HG02571 (cell line): ENCODE measurements around the gene LRFN4.

Source experiments
- ATAC-seq: cut with Tn5 transposase; IDR thresholded peaks from one replicate; pipeline ENCODE4 v1.9.1; 2021; ENCODE audit warnings: mild to moderate bottlenecking, moderate library complexity; ENCODE audit not compliant: unreplicated experiment

Gene LRFN4

DNA sequence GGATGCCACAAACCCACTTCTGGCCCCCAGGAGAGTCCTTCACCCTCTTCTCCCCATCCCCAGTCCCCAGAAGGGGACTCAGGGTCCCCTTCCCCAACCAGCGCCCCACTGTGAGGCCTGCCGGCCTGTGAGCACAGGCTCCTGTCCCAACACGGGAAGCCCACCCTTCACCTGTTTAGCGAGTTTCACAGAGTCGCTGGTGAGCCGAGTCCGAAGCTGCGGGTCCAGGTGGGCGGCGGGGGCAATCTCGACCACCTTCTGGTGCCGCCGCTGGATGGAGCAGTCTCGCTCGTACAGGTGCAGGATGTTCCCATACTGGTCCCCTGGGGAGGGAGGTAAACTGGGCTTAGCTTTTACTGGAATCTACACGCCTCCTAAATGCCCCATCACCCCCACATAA lies 13.3 kb downstream of the LRFN4 start:
- ATAC-seq = no peak

DNA sequence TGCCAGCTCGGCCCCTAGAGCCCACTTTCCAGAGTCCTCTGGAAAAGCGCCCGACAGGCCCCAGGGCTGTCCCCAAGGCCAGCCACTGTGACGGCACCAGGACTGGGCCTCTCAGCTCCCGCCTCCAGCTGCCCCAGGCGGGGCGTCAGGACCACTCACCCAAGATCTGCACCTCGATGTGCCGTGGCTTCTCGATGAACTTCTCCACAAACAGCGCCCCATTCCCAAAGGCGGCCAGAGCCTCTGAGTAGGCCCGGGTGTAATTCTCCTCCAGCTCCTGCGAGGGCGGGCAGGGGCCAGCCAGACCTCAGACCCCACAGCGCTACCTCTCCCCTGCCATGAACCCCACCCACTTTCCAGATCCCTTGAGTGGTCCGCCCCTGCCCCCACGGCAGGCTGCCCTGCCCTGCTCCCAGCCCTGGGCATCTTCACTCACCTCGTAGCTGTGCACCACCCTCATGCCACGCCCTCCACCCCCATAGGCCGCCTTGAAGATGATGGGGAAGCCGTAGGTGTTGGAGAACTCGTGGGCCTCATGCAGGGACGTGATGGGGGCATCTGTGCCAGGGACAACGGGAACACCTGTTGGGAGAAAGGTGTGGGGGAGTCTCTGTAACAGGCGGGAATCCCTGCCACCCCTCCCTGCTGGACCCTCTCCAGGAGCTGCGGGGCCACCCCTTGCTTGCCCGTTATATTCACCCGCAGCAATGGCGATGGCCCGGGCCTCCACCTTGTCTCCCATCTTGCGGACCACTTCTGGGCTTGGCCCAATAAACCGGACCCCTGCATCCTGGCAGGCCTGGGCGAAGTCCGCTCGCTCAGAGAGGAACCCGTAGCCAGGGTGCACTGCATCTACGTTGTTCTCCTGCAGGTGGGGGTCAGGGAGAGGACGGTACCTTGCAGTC lies 14.0 kb downstream of the LRFN4 start:
- ATAC-seq = no peak

DNA sequence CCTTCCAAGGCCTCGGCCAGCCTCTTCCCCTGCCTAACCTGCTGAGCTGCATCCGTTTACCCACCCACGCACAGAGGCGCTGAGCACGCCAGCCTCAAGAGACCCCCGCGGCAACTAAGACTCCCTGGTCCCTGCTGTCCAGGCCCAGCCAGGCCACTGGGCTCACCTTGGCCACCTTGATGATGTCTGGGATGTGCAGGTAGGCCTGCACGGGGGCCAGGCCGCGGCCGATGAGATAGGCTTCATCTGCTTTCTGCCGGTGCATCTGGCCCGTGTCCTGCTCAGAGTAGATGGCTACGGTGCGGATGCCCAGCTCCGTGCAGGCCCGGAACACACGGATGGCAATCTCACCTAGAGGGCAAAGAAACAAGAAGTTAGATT lies 14.6 kb downstream of the LRFN4 start:
- no peak for ATAC-seq

DNA sequence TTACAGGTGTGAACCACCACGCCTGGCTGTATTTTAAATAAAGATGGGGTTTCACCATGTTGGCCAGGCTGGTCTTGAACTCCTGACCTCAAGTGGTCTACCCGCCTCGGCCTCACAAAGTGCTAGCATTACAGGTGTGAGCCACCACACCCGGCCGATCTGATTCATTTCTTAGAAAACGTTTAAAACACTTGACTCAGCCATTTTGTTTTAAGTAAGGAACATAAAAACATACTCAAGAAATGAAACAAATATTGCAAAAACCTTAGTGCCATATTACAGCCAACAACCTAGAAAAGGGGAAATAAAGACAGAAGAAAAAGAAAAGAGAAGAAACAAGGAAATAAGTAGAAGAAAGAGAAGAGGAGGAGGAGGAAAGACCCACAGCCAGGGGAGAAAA lies 17.4 kb downstream of the LRFN4 start:
- ATAC-seq = no peak

DNA sequence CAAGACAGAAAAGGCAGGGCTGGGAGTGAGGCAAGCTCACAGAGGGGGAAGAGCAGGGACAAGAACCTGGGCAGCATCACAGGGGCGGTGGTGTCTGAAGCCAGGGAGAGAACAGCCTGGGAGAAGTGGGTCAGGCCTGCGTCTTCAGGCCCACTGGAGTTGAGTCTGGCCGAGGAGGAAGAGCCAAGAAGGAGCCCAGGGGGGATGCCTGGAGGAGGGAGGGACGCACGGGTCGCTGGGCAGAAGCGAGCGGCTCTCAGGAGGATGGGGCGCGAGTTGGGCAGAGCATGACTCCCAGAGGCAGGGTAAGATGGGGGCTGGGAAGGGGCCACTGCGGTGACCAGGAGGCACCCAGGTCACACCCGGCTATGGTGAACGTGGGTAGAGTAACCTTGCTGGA lies 18.5 kb downstream of the LRFN4 start:
- no peak for ATAC-seq

DNA sequence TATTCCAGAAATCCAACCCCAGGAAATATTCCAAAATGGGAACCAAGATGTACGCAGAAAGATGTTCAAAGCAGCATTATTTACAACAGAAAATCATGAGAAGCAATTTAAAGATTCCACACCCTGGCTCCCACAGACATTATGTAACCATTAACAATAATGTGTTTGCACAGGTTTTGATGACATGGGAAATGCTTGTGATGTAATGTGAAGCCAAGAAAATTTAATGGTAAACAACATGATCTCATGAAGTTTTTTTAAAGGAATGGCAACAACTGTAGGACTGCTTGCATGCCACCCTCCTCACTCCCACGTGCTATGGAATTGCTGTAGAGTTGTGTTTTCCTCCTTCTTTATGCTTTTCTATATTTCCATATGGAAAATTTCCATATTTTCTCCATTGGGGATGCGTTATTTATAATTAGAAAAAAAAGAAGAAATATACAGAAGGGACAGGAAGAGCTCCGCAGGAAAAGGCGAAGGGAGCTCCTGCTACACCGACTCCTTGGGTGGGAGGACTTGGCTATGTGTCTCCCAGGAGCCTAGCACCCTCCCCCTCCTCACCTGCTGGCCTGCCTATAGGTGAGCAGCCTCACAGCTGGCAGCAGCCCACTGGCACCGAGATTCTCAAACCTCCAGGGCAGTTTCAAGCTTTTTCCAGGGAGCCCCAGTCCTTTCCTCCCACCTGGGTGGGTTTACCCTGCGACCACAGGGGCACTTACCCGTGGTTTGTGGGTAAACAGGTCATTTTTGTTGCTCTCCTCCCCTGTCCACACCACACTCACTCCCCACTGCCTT lies 20.9 kb downstream of the LRFN4 start:
- no peak for ATAC-seq

DNA sequence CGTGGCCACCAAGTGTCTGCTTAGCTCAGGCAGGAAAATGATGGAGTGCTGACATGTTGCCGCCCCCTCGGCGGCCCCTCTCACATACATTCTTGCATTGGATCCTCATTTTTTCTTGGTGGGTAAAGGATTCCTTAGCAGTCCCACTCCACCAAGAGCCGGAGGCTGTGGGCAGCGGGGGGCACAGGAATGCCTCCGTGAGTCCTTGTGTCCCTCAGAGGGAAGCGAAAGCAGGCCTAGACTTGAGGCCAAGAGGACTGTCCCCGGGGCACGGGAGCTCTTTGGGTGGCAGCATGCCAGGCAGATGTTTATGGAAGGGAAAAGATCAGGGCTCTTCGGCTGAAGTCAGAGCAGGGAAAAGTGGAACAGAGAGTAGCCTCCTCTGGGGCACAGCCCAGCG lies 21.6 kb downstream of the LRFN4 start:
- ATAC-seq = no peak

DNA sequence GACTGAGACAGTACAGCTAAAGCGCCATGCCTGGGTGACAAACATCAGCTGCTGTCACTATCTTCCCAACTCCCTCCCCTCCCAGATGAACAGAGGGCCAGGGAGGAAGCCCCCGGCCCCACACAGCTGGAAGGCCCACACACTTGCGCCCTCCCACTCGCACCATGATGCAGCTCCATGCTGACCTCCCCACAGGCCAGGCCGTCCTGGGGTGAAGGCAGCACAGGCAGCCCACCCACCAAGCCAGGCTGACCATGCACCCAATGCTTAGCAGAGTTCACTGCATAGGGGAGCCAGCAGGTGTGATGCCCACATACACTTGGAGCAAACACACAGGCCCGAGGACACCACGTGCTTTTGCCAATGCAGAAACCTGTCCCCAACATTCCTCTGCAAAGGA lies 22.1 kb downstream of the LRFN4 start:
- no peak for ATAC-seq

DNA sequence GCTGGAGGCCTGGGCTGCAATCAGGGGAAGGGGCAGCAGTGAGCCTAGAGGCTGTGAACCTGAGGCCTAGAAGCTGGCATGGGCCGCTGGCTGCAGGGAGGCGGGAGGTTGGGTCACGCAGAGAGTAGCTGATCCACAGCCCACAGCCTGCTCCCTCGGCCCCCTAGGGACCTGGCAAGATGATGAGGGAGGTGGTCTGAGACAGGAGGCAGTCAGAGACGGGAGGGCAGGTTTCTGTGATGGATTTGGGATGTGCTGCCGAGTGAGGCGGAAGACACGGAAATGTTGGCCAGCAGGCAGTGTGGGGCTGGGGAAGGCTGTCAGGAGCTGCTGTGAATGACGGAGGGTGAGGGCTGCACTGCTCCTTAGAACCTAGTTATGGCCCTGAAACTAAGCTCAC lies 22.7 kb downstream of the LRFN4 start:
- ATAC-seq = no peak

DNA sequence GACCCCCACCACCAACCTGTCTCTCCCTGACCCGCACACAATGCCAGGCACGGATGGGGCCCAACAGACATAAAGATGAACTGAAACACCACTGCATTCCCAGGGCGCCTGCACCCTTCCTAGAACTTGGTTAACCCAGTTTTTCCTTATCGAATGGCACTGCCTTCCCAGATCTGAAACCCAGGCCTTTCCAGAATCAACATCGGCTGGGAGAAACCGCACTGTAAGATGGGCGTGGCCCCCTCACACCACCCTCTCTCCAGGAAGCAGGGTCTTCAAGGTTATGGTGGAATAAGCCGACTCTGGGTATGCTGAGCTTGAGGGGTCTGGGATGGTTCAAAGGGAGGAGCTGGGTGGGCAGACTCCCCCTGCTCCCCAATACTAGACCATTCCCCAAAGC lies 23.1 kb downstream of the LRFN4 start:
- ATAC-seq = no peak

DNA sequence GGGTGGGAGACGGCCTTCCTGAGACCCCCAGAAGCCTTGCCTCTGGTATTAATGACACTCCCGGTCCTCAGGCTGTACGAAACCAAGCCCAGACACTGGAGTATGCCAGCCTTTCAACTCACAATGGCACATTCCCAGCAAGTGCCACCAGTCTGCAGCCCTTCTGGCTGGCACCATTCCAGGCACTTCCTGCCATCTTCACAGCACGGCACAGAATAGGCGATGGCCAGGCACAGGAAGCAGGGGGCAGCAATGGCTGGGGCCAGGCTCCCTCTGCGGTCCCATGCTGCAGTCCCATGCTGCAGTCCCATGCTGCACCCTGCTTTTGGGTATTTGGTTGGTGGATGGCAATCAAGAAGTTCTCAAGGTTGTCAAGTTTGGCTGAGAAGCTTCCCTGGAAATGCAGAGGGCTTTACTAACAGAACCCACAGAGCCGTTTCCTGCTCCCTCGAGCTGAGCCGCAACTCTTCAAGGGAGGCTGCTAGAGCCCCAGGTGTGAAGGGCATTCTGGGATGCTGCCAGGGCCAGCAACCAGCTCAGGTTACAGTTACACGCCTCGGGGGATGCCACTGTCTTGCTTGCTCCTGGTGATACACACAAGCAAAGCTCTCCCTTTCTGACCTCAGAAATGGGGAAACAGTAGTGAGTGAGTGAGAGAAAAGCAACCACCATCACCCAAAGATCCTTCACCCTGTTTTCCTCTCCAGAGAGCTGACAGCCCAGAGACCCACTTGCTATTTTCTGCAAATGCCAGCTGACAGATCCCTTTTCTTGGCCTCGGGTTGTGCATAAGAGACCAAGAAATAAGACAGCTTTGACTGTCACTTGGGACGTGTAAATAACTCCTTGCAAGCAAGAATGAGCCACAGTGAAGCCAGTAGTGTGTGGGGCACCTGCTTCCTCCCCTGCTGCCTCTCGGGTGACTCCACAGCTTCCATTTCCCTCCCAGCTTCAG lies 23.9 kb downstream of the LRFN4 start:
- ATAC-seq = no peak

DNA sequence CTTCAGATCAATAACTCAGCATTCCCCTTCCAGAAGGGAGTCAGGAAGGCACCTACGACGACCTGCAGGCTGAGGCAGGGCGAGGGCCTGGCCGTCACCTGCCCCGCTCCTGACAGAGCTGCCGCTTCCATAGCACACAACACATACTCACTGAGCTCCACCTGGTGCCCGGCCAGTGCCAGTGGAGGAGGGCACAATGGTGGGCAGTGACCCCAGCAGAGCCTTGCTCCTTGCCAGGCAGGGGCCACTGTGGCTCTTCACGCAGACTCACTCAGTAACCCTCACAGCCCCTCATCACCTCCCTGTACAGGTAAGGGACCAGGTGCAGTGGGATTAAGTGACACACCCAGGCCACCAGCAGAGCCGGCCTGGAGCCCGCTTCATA lies 24.6 kb downstream of the LRFN4 start:
- ATAC-seq = no peak

DNA sequence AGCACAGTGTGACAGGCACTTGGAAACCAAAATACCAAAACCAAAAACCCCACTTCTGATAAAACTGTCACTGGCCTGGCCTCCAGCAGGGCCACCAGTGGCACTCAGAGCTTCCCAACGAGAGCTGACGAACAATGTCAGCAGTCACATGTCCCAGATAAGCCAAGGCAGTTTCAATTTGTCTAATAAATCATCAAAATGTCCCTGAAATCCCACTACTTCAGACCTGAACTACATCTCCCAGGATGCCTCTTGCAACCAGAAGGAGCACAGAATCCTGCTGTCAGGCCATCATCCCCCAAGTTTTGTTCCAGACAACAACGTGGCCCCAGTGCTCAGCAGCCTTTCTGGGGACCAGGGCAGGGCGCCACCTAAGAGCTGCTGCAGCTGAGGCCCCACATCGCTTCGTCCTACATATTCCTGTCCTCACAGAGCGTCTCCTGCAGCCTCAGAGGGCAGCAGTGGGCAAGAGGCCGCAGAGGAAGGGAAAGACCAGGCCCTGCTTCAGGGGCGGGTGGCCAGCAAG lies 25.1 kb downstream of the LRFN4 start:
- no peak for ATAC-seq

DNA sequence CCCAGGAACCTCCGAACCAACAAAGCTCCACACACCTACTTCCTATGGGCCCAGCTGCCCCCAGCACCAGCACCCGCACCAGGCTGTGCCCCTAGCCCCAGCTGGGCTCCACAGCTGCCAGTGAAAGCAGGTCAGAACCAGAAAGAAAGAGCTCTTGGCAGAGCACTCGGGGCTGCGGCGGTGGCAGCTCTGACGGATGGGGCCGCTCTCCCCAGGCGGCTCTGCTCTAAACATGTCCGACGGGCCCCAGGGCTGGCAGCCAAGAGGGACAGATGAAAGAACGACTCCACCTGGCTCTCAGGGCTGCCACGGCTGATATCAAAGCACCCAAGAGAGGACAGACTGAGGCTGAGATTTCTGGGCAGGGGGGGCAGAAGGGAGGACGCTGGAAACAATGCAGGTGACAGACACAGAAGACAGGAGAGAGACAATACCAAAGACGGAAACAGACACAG lies 25.7 kb downstream of the LRFN4 start:
- no peak for ATAC-seq

DNA sequence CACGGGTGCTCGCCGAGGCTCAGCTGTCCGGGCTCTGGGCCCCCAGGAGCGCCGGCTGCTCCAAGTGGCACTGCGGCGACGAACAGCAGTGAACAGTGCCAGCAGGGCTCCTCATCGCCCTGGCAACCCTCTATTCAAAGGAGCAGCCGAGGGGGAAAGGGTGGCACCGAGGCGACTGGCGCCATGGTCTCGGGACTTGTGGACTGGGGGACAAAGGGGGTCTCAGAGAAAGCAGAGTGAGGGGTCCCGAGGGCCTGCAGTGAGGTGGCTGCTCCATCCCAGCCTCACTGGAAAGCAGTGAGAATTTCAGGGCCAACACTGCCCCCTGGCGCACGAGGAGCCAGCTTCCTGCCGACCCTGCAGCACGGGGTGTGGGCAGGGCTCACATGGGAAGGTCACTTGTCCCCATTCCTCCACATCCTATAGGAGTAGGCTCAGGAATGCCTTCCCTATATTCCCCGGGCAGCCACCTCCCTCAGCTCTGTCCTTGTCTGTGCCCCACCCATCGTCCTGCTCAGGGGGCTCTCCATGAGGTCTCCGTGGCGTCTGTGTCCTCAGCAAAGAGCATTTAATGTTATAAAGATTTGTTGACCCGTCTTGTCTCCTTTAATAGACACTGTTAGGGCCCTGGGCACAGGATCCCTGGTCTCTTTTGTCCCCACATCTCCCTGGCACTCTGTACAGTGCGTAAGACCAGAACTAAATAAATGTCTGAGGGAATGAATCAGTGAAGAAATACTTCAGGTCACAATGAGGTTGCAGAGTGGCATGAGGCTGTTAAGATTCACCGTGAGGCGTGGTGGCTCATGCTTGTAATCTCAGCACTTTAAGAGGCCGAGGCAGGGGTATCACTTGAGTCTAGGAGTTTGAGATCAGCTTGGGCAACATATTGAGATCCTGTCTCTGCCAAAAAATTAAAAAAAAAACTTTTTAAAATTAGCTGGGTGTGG lies 26.4 kb downstream of the LRFN4 start:
- ATAC-seq = no peak

DNA sequence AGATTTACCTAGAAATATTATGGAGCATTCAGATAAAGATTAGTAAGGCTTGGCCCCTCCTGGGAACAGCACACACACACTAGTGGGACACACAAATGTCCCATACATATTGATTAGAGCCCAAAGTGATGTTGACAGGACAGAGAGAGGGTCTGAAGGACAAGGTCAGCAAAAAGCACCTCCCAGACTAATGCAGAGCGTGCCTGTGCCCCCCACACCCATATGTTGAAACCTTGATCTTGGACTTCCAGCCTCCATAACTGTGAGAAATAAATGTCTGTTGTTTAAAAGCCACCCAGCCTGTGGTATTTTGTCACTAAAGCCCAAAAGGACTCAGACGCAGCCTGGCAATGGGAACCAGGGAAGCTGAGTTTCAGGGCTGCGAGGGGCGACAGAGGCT lies 27.6 kb downstream of the LRFN4 start:
- ATAC-seq = no peak

DNA sequence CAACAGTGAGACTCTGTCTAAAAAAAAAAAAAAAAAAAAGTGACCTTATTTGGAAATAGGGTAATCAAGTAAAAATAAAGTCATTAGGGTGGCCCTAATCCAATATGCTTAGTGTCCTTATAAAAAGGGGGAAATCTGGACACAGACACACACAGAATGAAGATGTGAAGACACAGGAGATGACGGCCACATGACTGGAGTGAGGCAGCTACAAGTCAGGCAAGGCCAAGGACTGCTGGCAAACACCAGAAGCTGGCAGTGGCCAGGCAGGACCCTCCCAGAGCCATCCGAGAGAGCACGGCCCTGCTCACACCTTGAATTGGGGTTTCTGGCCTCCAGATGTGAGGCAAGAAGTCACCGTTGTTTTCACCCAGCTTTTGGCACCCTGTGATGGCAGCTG lies 28.6 kb downstream of the LRFN4 start:
- ATAC-seq = no peak

DNA sequence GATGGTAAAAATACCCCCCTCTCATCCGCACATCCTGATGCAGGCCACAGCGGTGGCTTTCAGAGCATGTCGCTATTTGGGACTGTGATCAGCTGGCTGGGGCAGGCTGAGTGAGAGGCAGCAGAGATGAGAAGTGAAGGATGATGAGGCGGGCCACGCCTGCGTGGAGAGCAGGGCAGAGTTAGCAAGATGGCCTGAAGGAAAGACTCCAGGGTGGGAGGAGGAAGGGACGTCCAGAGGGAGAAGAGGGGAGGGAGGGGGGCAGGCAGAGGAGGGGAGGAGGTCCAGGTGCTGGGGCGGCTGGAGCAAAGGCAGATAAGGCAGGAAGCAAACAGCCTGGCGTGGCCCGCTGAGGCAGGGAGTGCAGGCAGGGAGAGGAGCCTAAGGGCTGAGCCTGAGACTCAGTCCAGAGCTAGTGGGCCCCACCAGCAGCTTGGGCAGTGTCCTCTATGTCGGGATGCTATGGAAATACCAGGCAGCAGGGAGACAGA lies 29.1 kb downstream of the LRFN4 start:
- ATAC-seq = no peak

DNA sequence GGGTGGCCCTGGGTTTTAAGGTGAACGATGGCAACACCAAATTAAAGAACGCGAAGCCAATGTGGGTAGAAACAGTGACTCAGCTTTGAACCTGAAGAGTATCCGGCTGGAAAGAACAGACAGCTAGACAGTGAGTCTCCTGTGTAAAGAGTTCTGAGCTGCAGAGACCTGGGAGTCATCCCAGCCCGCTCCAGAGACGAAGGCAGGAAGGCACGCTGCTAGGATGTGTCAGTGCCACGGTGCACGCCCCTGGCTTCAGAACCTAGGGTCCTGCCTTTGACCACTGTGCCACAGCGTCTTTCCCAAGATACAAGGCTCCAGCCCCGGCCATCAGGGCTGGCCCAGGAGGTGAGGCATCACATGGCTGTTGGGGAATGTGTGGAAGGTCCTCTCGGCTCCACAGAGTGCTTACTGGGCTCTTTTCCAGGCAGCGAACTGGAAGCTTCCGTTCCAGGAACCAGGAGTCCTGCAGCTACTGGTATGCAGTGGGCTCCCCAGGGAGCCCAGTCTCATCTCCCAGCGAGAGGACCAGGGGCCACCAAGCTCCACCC lies 29.9 kb downstream of the LRFN4 start:
- no peak for ATAC-seq
